GM19328 (cell line): ENCODE data around the gene ABCA1.
"Not testable (repeated sequence)": the region's sequence is repeated elsewhere in the genome, so short reads cannot be mapped to it uniquely, and the experiment has no call there.

Experiments used
- ATAC-seq: cut with Tn5 transposase; IDR thresholded peaks from one replicate; pipeline ENCODE4 v1.9.1; 2021; ENCODE audit warnings: mild to moderate bottlenecking, moderate library complexity; ENCODE audit not compliant: unreplicated experiment

The ABCA1 gene

DNA sequence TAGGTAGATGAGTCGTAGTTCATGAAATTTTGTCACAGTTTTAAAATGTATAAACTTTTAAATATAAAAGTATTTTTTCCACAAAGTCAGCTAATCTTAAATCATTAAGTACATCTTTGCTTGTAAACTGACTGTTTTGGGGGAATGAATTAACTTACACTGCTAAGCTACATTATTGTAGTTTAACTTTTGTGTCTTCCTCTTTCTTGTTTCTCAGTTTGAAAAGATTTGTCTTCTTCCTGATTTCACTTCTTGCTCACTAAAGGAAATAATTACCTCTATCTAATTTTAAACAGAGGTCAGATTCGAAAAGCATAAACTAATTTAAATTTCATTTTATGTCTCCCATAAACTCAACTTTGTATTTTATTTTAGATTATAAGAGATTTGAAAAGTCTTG lies 158.3 kb downstream of the ABCA1 start:
- ATAC-seq, result peak; percentile 39

DNA sequence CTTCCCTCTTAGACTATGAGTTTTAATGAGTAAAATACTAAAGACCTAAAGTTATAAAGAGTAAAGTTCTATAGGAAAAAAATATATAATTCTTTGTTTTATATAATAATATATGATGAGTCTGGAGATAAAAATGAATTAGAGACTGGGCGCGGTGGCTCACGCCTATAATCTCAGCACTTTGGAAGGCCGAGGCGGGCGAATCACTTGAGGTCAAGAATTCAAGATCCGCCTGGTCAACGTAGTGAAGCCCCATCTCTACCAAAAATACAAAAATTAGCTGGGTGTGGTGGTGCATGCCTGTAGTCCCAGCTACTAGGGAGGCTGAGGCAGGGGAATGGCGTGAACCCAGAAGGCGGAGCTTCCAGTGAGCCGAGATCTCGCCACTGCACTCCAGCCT lies 158.9 kb downstream of the ABCA1 start:
- not testable (repeated sequence) for ATAC-seq

DNA sequence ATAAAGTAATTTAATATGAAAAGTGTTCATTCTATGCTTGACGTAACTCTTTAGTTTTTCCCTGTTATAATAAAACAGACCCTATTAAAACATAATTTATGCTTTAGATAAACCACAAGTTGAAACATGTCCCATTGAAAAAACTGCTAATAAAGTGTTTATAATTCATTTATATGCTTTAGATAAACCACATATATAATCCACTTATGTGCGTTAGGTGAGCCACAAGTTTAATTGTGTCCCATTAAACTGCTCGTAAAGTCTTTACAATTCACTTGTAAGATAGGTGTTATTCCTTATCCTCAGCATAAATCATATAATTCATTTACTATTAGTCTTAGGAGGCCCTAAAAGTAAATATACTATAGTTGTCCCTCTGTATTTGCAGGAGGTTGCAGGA lies 160.4 kb downstream of the ABCA1 start:
- no peak for ATAC-seq

DNA sequence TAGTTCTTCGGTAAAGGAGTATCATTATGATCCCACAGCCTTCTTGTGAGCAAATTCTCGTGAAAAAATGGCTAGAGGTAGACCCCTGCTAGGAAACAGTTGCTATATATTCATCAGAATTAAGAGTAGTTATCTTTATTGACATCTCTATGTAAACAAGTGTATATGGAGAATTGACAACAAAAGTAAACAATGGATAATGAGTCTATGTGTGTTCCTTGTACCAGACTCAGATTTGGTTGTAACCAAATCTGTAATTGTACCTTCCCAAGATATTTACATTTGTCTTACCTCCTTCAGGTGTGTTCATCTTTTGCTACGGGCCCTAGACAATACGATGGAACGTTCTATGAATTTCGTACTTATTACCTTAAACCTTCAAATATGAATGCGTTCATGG lies 161.9 kb downstream of the ABCA1 start:
- ATAC-seq, result no peak

DNA sequence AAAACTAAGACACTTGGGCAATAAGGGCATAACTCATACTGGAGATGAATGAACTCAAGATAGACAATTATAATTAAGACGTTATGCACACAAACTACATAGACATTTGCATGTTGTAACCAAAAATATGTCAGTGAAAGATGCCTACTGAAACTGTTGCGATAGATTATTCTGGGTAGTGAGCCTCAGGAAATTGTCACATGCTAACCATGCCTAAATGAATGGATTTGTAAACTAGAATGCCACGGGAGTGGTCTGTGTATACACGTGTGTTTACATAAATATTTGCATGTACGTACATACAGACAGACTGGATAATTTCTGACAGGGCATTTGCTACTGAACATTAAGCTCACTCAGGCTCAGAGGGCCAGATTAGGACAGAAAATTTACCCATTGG lies 162.8 kb downstream of the ABCA1 start:
- peak; percentile 41 for ATAC-seq

DNA sequence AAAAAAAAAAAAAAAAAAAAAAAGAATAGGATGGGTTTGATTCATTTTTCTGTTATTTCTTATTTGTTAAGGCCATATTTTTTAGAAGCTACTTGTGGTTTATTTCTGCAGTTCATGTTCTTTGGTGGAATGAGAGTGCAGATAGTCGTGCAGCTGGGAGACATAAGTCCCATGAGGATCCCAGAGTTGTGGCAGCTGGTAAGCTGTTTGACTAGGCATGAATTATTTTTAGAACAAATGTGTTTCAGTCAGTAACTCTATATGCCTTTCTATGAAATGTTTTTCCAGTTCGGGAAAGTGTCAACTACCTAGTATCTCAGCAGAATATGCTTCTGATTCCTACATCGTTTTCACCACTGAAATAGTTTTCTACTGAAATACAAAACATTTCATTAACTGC lies 169.0 kb downstream of the ABCA1 start:
- ATAC-seq, result no peak

DNA sequence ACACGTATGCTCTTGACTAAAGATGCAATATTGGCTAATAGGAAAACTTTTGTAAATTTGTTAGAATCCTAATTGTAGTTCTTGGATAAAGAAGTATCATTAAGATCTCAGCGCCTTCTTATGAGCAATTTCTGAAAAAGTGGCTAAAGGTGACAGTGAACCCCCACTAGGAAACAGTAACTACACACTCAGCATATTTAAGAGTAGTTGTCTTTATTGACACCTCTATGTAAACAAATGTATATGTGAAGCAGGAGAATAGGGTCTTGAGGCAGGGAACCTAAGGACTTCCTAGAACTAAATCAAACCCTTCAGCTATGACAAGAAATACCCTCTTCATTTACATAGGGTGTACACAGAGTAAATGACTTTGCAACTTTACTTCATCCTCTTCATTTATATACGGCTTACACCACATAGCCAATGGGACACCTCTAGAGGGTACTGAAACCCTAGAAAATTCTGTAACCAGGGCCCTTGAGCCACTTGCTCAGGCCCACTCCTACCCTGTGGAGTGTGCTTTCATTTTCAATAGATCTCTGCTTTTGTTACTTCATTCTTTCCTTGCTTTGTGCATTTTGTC lies 177.7 kb downstream of the ABCA1 start:
- ATAC-seq, result peak; percentile 31

DNA sequence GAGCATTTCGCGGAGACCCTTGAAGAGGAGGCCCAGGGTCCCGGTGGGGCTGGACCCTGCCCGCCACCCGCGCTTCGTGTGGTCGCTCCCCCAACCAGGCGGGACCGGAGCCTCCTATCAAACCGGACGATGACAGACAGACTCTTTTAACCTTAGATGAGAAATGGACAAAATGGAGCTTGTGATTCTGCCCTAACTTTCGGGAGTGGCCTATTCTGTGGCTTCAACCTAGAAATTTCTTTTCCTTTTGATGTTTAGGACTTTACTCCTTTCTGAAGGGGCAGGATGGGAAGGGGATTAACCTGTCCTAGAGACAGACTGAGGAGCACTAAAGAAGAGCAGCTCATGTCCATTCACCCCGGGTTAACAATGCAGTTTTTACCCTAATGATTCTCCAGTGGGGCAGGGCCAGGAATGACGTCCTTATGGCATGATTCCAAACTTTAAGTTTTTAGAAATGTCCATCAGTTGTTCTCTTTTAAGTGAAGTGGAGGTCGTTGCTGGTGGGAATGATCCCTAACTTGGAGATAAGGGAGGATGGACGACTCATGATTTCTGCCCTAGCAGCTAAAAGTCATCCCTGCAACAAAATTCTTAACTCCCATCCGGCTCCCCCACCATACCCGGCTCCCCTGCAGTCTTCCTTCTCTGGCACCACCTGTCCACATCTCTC lies 179.5 kb downstream of the ABCA1 start:
- peak; percentile 0 for ATAC-seq

DNA sequence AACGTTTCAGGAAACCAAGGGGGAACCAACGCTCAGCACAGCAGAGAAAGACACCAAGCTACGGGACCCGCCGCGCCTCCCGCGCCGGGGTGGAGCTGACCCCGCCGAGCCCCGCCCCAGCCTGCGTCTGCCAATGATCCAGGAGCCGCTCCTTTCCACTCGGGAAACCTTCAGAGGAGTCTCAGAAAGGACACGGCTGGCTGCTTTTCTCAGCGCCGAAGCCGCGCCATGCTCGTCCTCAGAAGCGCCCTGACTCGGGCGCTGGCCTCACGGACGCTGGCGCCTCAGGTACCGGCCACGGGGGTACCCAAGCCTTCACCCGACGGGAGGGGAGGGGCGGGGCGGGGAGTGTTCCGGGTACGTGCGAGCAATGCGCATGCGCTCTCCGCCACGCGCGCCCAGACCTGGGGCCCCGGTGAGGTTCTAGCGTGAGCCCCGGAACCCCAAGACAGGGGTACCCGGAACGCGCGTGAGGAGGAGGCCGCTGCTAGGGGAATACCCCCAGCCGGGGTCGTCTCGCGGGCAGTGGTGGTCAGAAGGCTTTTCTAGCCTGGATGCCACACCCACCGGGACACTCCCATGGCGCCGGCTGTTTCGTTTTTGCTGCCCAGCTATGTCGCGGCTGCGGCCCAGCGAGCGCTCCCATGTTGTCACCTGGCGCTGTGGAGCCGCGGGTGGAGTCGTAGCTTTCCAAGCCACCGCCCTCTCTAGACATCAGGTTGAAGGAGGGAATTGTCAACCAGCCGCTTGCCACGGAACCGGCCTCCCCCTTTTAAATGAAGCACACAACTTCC lies 180.2 kb downstream of the ABCA1 start, which contains the start of gene NIPSNAP3A:
Gene NIPSNAP3A (plus strand): TSS at position 119 of the 794 bp plus-strand sequence. CDS start 110 bp downstream, at position 229.
- ATAC-seq, result peak; percentile 85

DNA sequence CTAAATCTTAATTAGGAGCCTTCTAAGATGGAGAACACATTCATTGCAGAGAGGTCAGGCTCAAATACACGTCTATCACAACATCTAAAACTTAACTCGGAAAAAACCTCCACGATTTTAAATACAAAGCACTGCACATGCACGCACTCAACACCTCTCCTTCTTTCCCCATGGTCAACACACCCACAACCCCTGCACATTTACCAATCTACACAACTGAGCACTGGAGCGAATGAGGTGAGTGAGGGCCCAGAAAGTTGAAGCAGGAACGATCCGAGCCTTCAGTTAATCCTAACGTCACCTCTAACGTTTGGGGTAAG lies 180.8 kb downstream of the ABCA1 start:
- peak; percentile 12 for ATAC-seq

DNA sequence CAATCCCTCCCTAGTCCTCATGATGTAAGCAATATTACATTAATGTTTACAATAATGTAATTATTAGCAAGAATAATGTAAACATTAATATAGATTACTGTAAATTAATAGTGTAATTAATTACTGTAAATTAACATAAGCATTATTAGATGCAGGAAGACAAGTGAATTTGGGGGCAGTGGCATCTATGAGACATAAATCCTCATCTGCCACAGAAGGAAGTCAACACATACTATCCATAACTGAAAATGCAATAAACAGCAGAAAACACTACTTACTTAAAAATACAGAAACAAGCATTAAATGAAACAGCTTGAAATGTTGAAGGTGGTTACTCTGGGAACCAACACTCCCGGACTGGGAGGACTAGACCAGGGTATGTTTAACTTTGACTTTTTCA lies 181.2 kb downstream of the ABCA1 start:
- no peak for ATAC-seq

DNA sequence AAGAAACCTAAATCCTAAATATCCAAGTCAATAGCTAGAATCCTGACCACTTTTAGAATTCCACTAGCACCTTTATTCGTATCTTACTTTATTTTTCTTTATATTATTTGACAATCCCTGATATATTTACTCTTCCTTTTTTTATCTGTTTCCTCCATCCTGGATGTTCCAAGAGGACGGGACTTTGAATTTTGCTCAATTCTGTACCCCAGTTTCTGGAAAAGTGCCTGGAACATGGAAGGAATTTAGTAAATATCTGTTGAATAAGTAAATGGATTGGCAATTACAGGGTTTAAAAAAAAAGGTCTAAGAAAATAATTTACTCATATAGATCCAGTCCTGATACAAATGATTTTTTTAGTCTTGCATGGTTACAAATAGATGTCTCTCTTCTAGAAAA lies 181.7 kb downstream of the ABCA1 start:
- ATAC-seq, result no peak

DNA sequence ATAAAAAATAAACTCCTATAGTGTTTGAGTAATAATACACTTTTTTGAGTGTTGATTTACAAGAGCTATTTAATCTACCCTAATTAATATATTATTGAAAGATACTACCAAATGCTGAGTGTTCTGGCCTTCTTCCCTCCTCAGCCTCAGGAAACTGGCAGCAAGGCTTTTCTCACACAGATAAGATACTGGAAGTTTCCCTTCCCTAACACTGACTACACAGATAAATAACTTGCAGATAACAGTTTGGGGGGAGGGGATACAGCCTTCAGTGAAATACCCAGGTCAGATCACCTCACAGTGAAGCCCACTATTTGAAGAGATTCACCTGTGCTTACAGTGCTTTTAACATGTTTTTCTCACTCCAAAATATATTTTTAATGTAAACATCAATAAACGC lies 182.1 kb downstream of the ABCA1 start:
- ATAC-seq, result no peak

DNA sequence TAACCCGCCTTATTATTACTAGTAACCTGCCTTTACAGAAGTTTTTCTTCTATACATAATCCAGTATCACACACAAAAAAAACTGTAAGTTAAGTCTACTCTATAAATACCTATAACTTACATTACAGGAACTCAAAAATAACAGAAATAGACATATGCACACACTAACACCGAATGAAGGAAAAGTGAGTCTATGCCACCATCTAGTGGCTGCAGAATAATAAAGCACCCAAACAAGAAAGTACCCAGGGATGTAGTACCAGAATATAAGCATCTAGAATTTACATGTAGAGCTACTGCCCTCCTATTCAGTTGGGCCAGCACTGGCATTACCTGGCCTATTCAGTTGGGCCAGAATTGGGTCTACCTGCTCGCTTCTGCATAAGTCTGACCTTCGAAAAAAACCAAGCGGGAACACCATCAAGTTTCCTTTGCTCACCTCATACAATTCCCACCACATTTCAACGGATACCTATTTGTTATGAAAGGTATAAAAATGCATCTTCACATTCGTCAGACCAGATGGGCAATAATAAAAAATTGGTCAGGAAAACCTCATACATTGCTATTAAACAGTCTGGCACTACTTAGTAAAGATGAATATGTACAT lies 184.5 kb downstream of the ABCA1 start:
- ATAC-seq, result peak; percentile 36

DNA sequence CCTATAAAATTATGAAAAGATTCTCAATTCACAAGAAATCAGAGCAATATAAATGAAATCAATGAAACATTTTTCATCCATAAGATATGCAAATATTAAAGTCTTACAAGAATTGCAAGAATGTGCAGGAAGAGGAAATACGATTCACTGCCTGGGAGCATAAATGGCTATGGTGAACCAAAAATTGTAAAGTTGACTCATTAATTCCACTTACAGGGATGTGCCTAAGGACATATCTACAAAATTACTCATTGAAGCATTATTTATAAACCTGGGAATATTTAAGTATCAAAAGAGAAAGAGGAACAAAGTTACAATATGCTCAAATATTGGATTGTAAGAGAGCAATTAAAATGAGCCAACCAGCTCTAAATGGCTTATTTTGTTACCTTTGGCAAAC lies 187.3 kb downstream of the ABCA1 start:
- ATAC-seq, result no peak

DNA sequence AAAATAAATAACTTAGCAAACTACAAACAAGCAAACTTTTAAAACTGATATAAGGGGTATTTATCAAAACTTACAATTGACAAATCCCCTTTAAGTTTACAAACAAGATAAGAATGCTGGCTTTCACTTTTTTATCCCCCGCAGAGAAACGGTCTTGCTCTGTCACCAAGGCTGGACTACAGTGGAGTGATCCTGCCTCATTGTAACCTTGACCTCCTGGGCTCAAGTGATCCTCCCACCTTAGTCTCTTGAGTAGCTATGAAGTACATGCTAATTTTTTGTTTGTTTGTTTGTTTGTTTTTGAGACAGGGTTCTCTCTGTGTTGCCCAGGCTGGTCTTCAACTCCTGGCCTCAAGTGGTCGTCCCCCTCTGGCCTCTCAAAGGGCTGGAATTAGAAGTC lies 189.5 kb downstream of the ABCA1 start:
- ATAC-seq, result no peak
